Right cardiac atrium (tissue), 5 donors: ENCODE results near the gene TSNAXIP1. TPM values are rescaled to one million over a fixed set of nuclear protein-coding genes. Genes with fewer than 3 reads are reported as not detected.
"Not testable (repeated sequence)": the region's sequence is repeated elsewhere in the genome, so short reads cannot be mapped to it uniquely, and the experiment has no call there.

ENCODE experiments used
- ATAC-seq, 2 donors: fragments of 200-7000 bp; cut with Tn5 transposase; one replicate each; pipeline versions ENCODE4 v1.8.0 to v1.9.1; 2020; ENCODE audit warnings: moderate library complexity in 2 of 2, mild to moderate bottlenecking in 1 of 2
- DNase-seq, 3 donors: peaks; one replicate each; pipeline ENCODE4 v3.0.0-alpha.2; 2020
- H3K27ac ChIP-seq: one replicate; pipeline ENCODE4 v1.5.1; 2013; ENCODE audit warnings: mild to moderate bottlenecking, low read length, control low read depth, moderate library complexity
- H3K27me3 ChIP-seq: one replicate; pipeline ENCODE4 v1.6.1; 2013; ENCODE audit not compliant: control insufficient read depth, insufficient read depth
- H3K4me1 ChIP-seq: one replicate; pipeline ENCODE4 v1.6.1; 2013; ENCODE audit warnings: low read length; ENCODE audit not compliant: control insufficient read depth, insufficient read depth
- H3K4me3 ChIP-seq: one replicate; pipeline ENCODE4 v1.5.1; 2013; ENCODE audit warnings: low read length, control low read depth
- H3K9me3 ChIP-seq: one replicate; pipeline ENCODE4 v1.6.1; 2013; ENCODE audit warnings: low read length; ENCODE audit not compliant: control insufficient read depth
- WGBS: extraction: QIAGEN DNeasy Blood & Tissue Kit; methylation state at CpG from one replicate; pipeline ENCODE4 v1.1.7; 2013; 5-methylcytosine and 5-hydroxymethylcytosine counted together
- intact Hi-C, 4 donors: fragments of 100-400 bp; cut with DNase I; formaldehyde crosslinking; loops; one replicate each; pipeline versions ENCODE4 v1.11.0 to v1.14.0; 2022 to 2023
- polyA plus RNA-seq: library from polyadenylated mRNA; stranded (reverse); fragments of 200-250 nt; gene quantifications from one replicate; pipeline ENCODE4 v1.2.3, GENCODE V29; 2013
- total RNA-seq, 4 donors: library from RNA; stranded (reverse); fragmentation: NEBNext Ultra II Directional; extraction: Animal tissue kit (Norgen Biotek cat#: 25700); gene quantifications; one replicate each; pipeline ENCODE4 v1.2.1, GENCODE V29; 2021
- donor health status: healthy with polysubstance abuse.
- donor health status: DM: no; HTN: yes; CAD: no.
- donor health status: DM: no; HTN: no; CAD: no.
- donor health status: DM: no; HTN: yes; CAD: no; lungs with severe emphysema.
- donor health status: DM: yes; HTN: yes; CAD: no.

TSNAXIP1 gene
- total and polyA plus RNA-seq, 5 donors, result 0.56 to 1.1 (median 0.85) TPM

- WGBS, result 92% methylated on average over 1 of the region's 1 CpG
- H3K27me3 ChIP-seq, result no peaks in the 10 kb centered on the region
- no peaks in the 10 kb centered on the region for H3K9me3 ChIP-seq
- DNase-seq (no peak), ATAC-seq (no peak)
- no peaks in the 10 kb centered on the region for H3K4me1 ChIP-seq
- intact Hi-C loops, result loop anchor here in 2 of 4 donors (10.0 kb wide), 3 partner anchors 137 to 233 kb away; no protein-coding TSS in a partner anchor
- H3K27ac ChIP-seq, result no peak overlapping the region
- H3K4me3 ChIP-seq, result no peak overlapping the region
Observed at GRCh38 chr16:67811899-67812298, 5.2 kb downstream of the TSNAXIP1 start.

GRCh38 chr16:67814567-67814966, 7.9 kb downstream of the TSNAXIP1 start:
- Histone ChIP-seq H3K27me3 (no peaks in the 10 kb centered on the region), H3K27ac (no peak overlapping the region), H3K4me1 (no peaks in the 10 kb centered on the region), H3K9me3 (no peaks in the 10 kb centered on the region), H3K4me3 (no peak overlapping the region)
- ATAC-seq (no peak), DNase-seq (no peak)
- intact Hi-C loops, result loop anchor here in 2 of 4 donors (10.0 kb wide), 3 partner anchors 140 to 230 kb away; no protein-coding TSS in a partner anchor
- 86% methylated on average over 8 of the region's 8 CpGs for WGBS

GRCh38 chr16:67820608-67821259, 14.0 kb downstream of the TSNAXIP1 start:
- Histone ChIP-seq H3K27me3 (no peaks in the 10 kb centered on the region), H3K4me1 (no peaks in the 10 kb centered on the region), H3K27ac (no peak overlapping the region), H3K9me3 (no peaks in the 10 kb centered on the region), H3K4me3 (no peak overlapping the region)
- no peak for DNase-seq
- 94% methylated on average over 11 of the region's 11 CpGs for WGBS
- ATAC-seq, result no peak
- intact Hi-C loops, result no loop called here

- intact Hi-C loops, result no loop called here
- Histone ChIP-seq H3K27ac (no peak overlapping the region), H3K9me3 (no peaks in the 10 kb centered on the region), H3K4me1 (no peaks in the 10 kb centered on the region), H3K27me3 (no peaks in the 10 kb centered on the region), H3K4me3 (no peak overlapping the region)
- WGBS, result 89% methylated on average over 2 of the region's 2 CpGs
- ATAC-seq, result no peak
- DNase-seq, result no peak
Observed at GRCh38 chr16:67822511-67822910, 15.8 kb downstream of the TSNAXIP1 start.

- WGBS, result 85% methylated on average over 8 of the region's 8 CpGs
- Histone ChIP-seq H3K27me3 (no peaks in the 10 kb centered on the region), H3K4me3 (no peak overlapping the region), H3K27ac (no peak overlapping the region), H3K9me3 (no peaks in the 10 kb centered on the region), H3K4me1 (no peaks in the 10 kb centered on the region)
- intact Hi-C loops, result no loop called here
- ATAC-seq, result no peak
- DNase-seq, result no peak
Observed at GRCh38 chr16:67825119-67825518, 18.4 kb downstream of the TSNAXIP1 start.

GRCh38 chr16:67825906-67826305, 19.2 kb downstream of the TSNAXIP1 start:
- H3K27ac ChIP-seq, result no peak overlapping the region
- H3K4me1 ChIP-seq, result no peaks in the 10 kb centered on the region
- peak in 1 of 3 donors; percentile 55 for DNase-seq
- no peaks in the 10 kb centered on the region for H3K9me3 ChIP-seq
- H3K4me3 ChIP-seq, result no peak overlapping the region
- no peaks in the 10 kb centered on the region for H3K27me3 ChIP-seq
- 93% methylated on average over 14 of the region's 14 CpGs for WGBS
- ATAC-seq, result no peak
- intact Hi-C loops, result no loop called here

GRCh38 chr16:67828651-67829050, 22.0 kb downstream of the TSNAXIP1 start:
- WGBS, result 97% methylated on average over 4 of the region's 4 CpGs
- Histone ChIP-seq H3K27ac (no peak overlapping the region), H3K4me3 (no peak overlapping the region), H3K4me1 (peaks cover 3% of the 10 kb centered on the region), H3K27me3 (no peaks in the 10 kb centered on the region), H3K9me3 (no peaks in the 10 kb centered on the region)
- intact Hi-C loops, result no loop called here
- ATAC-seq, result no peak
- no peak for DNase-seq

- H3K27me3 ChIP-seq, result no peaks in the 10 kb centered on the region
- no peaks in the 10 kb centered on the region for H3K9me3 ChIP-seq
- DNase-seq (peak in 1 of 3 donors; percentile 28), ATAC-seq (peak; percentile 6 to 36)
- H3K4me1 ChIP-seq, result peaks cover 3% of the 10 kb centered on the region
- H3K4me3 ChIP-seq, result peak overlapping the region; percentile 92
- WGBS, result 5% methylated on average over 3 of the region's 3 CpGs
- intact Hi-C loops, result loop anchor here in 2 of 4 donors (5.0 kb wide), 2 partner anchors 84 to 94 kb away; no protein-coding TSS in a partner anchor
- H3K27ac ChIP-seq, result no peak overlapping the region
Observed at GRCh38 chr16:67833030-67833414, 26.3 kb downstream of the TSNAXIP1 start.

- Histone ChIP-seq H3K4me3 (peak overlapping the region; percentile 92), H3K27me3 (no peaks in the 10 kb centered on the region), H3K4me1 (peaks cover 3% of the 10 kb centered on the region), H3K9me3 (no peaks in the 10 kb centered on the region), H3K27ac (peak overlapping the region; percentile 69)
- intact Hi-C loops, result loop anchor here in 2 of 4 donors (5.0 kb wide), 2 partner anchors 84 to 94 kb away; no protein-coding TSS in a partner anchor
- DNase-seq (peak; percentile 94 to 98 (median 97)), ATAC-seq (peak; percentile 98)
- under 1% methylated on average over 49 of the region's 49 CpGs for WGBS
Observed at GRCh38 chr16:67833415-67834241, 26.9 kb downstream of the TSNAXIP1 start.

- WGBS, result 71% methylated on average over 10 of the region's 10 CpGs
- DNase-seq (no peak), ATAC-seq (no peak)
- peak overlapping the region; percentile 9 for H3K27ac ChIP-seq
- intact Hi-C loops, result loop anchor here in 2 of 4 donors (5.0 kb wide), 2 partner anchors 83 to 93 kb away; no protein-coding TSS in a partner anchor
- H3K9me3 ChIP-seq, result no peaks in the 10 kb centered on the region
- H3K27me3 ChIP-seq, result no peaks in the 10 kb centered on the region
- peak overlapping the region; percentile 92 for H3K4me3 ChIP-seq
- peaks cover 3% of the 10 kb centered on the region for H3K4me1 ChIP-seq
Observed at GRCh38 chr16:67834242-67834614, 27.5 kb downstream of the TSNAXIP1 start.

- H3K27ac ChIP-seq, H3K4me3 ChIP-seq, intact Hi-C loops, DNase-seq, H3K27me3 ChIP-seq, H3K4me1 ChIP-seq, ATAC-seq, H3K9me3 ChIP-seq: not testable (repeated sequence)
- WGBS, result 92% methylated on average over 10 of the region's 10 CpGs
Observed at GRCh38 chr16:67837190-67837589, 30.5 kb downstream of the TSNAXIP1 start.
